Transverse colon (tissue), 4 donors: ENCODE results near the gene ATP11A. TPM values are rescaled to one million over a fixed set of nuclear protein-coding genes. Genes with fewer than 3 reads are reported as not detected.

Experiments
- DNase-seq: peaks from one replicate; pipeline ENCODE4 v3.0.0-alpha.2; 2019
- H3K27ac ChIP-seq, 4 donors: fragments of 200-600 bp; sonication (generic); 2 replicates each; pipeline ENCODE4 v1.5.1; 2016 to 2018; ENCODE audit warnings: inconsistent platforms in 4 of 4
- H3K27me3 ChIP-seq: fragments of 200-600 bp; sonication (generic); 2 replicates; pipeline ENCODE4 v1.5.1; 2017; ENCODE audit warnings: inconsistent platforms
- H3K36me3 ChIP-seq, 4 donors: fragments of 200-600 bp; sonication (generic); 2 replicates each; pipeline ENCODE4 v1.5.1; 2017 to 2019; ENCODE audit warnings: inconsistent platforms in 4 of 4
- H3K4me1 ChIP-seq, 4 donors: fragments of 200-600 bp; sonication (generic); 2 replicates each; pipeline ENCODE4 v1.5.1; 2017 to 2020; ENCODE audit warnings: inconsistent platforms in 4 of 4
- H3K4me3 ChIP-seq, 4 donors: fragments of 200-600 bp; sonication (generic); 1 replicate in 1 of 4; 2 replicates in 3 of 4; pipeline versions ENCODE4 v1.5.1 to v1.6.1; 2017 to 2019; ENCODE audit warnings: inconsistent platforms in 4 of 4
- H3K9me3 ChIP-seq, 2 donors: fragments of 200-600 bp; sonication (generic); 2 replicates each; pipeline ENCODE4 v1.5.1; 2017 to 2019; ENCODE audit warnings: inconsistent platforms in 2 of 2
- CTCF ChIP-seq, 5 experiments: fragments of 200-600 bp in 3 of 5; fragments of 450-650 bp in 2 of 5; sonication (generic) in 3 of 5; IDR thresholded peaks; 1 replicate in 2 of 5; 2 replicates in 3 of 5; pipeline ENCODE4 v1.5.1; 2016 to 2017; ENCODE audit warnings: antibody characterized with exemption in 5 of 5, inconsistent platforms in 3 of 5, mild to moderate bottlenecking in 2 of 5, moderate library complexity in 1 of 5
- EP300 ChIP-seq: sonication (generic); formaldehyde crosslinking; IDR thresholded peaks from one replicate; pipeline ENCODE4 v1.6.1; 2017; ENCODE audit warnings: antibody characterized with exemption, low read depth
- POLR2A ChIP-seq: fragments of 450-650 bp; IDR thresholded peaks from one replicate; pipeline ENCODE4 v1.6.1; 2016; ENCODE audit warnings: antibody characterized with exemption, mild to moderate bottlenecking, moderate library complexity
- POLR2AphosphoS5 ChIP-seq, 3 donors: sonication (generic); formaldehyde crosslinking; IDR thresholded peaks; one replicate each; pipeline ENCODE4 v1.6.1; 2016; ENCODE audit warnings: antibody characterized with exemption in 3 of 3
- WGBS, 2 donors: methylation state at CpG; one replicate each; pipeline ENCODE4 v1.1.5; 2018; ENCODE audit warnings: low coverage in 1 of 2; 5-methylcytosine and 5-hydroxymethylcytosine counted together
- in situ Hi-C, 4 donors: fragments of 200-750 bp; cut with MboI; loops; one replicate each; pipeline versions ENCODE4 v1.15.0 to v1.15.1; 2017; ENCODE audit warnings: low sequenced_read_pairs in 3 of 4, low pct_ligation_motif_present in 1 of 4, low pct_unique_long_range_greater_than_20kb in 1 of 4
- intact Hi-C: fragments of 100-400 bp; cut with DNase I; formaldehyde crosslinking; loops from one replicate; pipeline ENCODE4 v1.15.1; 2023; ENCODE audit warnings: low total_unique reads
- total RNA-seq, 4 donors: library from RNA; depleted of rRNA; stranded (reverse); fragments of >200 nt; gene quantifications; one replicate each; pipeline ENCODE4 v1.1.0, GENCODE V29; 2016

ATP11A gene
- total RNA-seq, 4 donors from 2014 or later = 10.2 to 17.5 (median 13.3) TPM

- Histone ChIP-seq H3K36me3 (no peaks in the 10 kb centered on the region), H3K4me3 (no peak overlapping the region), H3K27me3 (no peaks in the 10 kb centered on the region), H3K27ac (no peak overlapping the region), H3K9me3 (no peaks in the 10 kb centered on the region), H3K4me1 (no peaks in the 10 kb centered on the region)
- in situ Hi-C loops = no loop called here
- intact Hi-C loops = no loop called here
- DNase-seq = no peak
- WGBS, 2 donors = 92% methylated on average over 29 of the region's 29 CpGs; no CpG with 5 or more reads in 1 of the 2 donors
- TF ChIP-seq CTCF (IDR thresholded peaks at IDR 0.05) = no peak
- TF ChIP-seq POLR2A = no peak
- TF ChIP-seq EP300 = no peak
- TF ChIP-seq POLR2AphosphoS5 (IDR thresholded peaks at IDR 0.05) = no peak
Observed at GRCh38 chr13:112917056-112917664, 227.3 kb downstream of the ATP11A start.

GRCh38 chr13:112917737-112918136 is 227.9 kb downstream of the ATP11A start:
- no peak overlapping the region for H3K27ac ChIP-seq
- WGBS, 2 donors = 89% methylated on average over 3 of the region's 3 CpGs; no CpG with 5 or more reads in 1 of the 2 donors
- no peaks in the 10 kb centered on the region for H3K9me3 ChIP-seq
- in situ Hi-C loops (no loop called here), intact Hi-C loops (no loop called here)
- H3K36me3 ChIP-seq = no peaks in the 10 kb centered on the region
- H3K27me3 ChIP-seq = no peaks in the 10 kb centered on the region
- TF ChIP-seq POLR2A = no peak
- no peak for TF ChIP-seq POLR2AphosphoS5 (IDR thresholded peaks at IDR 0.05)
- no peak for TF ChIP-seq CTCF (IDR thresholded peaks at IDR 0.05)
- TF ChIP-seq EP300 = no peak
- DNase-seq = no peak
- H3K4me1 ChIP-seq = no peaks in the 10 kb centered on the region
- H3K4me3 ChIP-seq = no peak overlapping the region

GRCh38 chr13:112918266-112918665 is 228.4 kb downstream of the ATP11A start:
- in situ Hi-C loops (no loop called here), intact Hi-C loops (no loop called here)
- Histone ChIP-seq H3K36me3 (no peaks in the 10 kb centered on the region), H3K4me1 (no peaks in the 10 kb centered on the region), H3K4me3 (no peak overlapping the region), H3K27me3 (no peaks in the 10 kb centered on the region), H3K27ac (no peak overlapping the region), H3K9me3 (no peaks in the 10 kb centered on the region)
- TF ChIP-seq POLR2A (no peak), CTCF (IDR thresholded peaks at IDR 0.05) (no peak)
- 71% methylated on average over 4 to 8 of the region's 8 CpGs for WGBS, 2 donors
- DNase-seq = no peak

- Histone ChIP-seq H3K27me3 (no peaks in the 10 kb centered on the region), H3K9me3 (no peaks in the 10 kb centered on the region), H3K36me3 (no peaks in the 10 kb centered on the region), H3K27ac (no peak overlapping the region), H3K4me1 (no peaks in the 10 kb centered on the region), H3K4me3 (no peak overlapping the region)
- no peak for TF ChIP-seq POLR2AphosphoS5 (IDR thresholded peaks at IDR 0.05)
- TF ChIP-seq POLR2A = no peak
- no peak for TF ChIP-seq EP300
- TF ChIP-seq CTCF (IDR thresholded peaks at IDR 0.05) = no peak
- intact Hi-C loops (no loop called here), in situ Hi-C loops (no loop called here)
- DNase-seq = no peak
- WGBS, 2 donors = 80 to 89% methylated on average over 2 to 13 of the region's 13 CpGs
Observed at GRCh38 chr13:112918746-112919145, 228.9 kb downstream of the ATP11A start.
